Smooth muscle cell (in vitro differentiated cells): ENCODE data around the gene PDE6B. TPM values are rescaled to one million over a fixed set of nuclear protein-coding genes. Genes with fewer than 3 reads are reported as not detected.

Source experiments
- DNase-seq: peaks from one replicate; lab custom pipeline; 2025; ENCODE audit not compliant: unreplicated experiment; lab: John Stamatoyannopoulos, UW
- H2AFZ ChIP-seq: fragments of 200-600 bp; sonication (generic); 2 replicates; pipeline ENCODE4 v1.6.0; 2016; ENCODE audit warnings: antibody characterized with exemption, low read depth, mild to moderate bottlenecking
- H3F3A ChIP-seq: fragments of 200-600 bp; sonication (generic); 2 replicates; pipeline ENCODE4 v1.6.0; 2017; ENCODE audit warnings: antibody characterized with exemption, low read depth
- H3K27ac ChIP-seq: fragments of 200-600 bp; sonication (generic); 2 replicates; pipeline ENCODE4 v1.5.1; 2016; ENCODE audit warnings: low read depth, mild to moderate bottlenecking
- H3K27me3 ChIP-seq: fragments of 200-600 bp; sonication (generic); 2 replicates; pipeline ENCODE4 v1.6.1; 2016; ENCODE audit warnings: low read depth, mild to moderate bottlenecking
- H3K36me3 ChIP-seq: fragments of 200-600 bp; sonication (generic); 2 replicates; pipeline ENCODE4 v1.5.1; 2016; ENCODE audit warnings: low read depth
- H3K4me1 ChIP-seq: fragments of 200-600 bp; sonication (generic); 2 replicates; pipeline ENCODE4 v1.5.1; 2016; ENCODE audit warnings: low read depth
- H3K4me2 ChIP-seq: fragments of 200-600 bp; sonication (generic); 2 replicates; pipeline ENCODE4 v1.6.0; 2016; ENCODE audit warnings: mild to moderate bottlenecking
- H3K4me3 ChIP-seq: fragments of 200-600 bp; sonication (generic); 2 replicates; pipeline ENCODE4 v1.5.1; 2016; ENCODE audit warnings: mild to moderate bottlenecking
- H3K79me2 ChIP-seq: fragments of 200-600 bp; sonication (generic); 2 replicates; pipeline ENCODE4 v1.6.0; 2016; ENCODE audit warnings: low read depth, mild to moderate bottlenecking
- H3K9ac ChIP-seq: fragments of 200-600 bp; sonication (generic); 2 replicates; pipeline ENCODE4 v1.6.0; 2016; ENCODE audit warnings: low read depth
- H3K9me3 ChIP-seq: fragments of 200-600 bp; sonication (generic); replicated peaks from 2 replicates; pipeline ENCODE4 v1.5.1; 2016; ENCODE audit warnings: low read depth
- H4K20me1 ChIP-seq: fragments of 200-600 bp; sonication (generic); 2 replicates; pipeline ENCODE4 v1.6.0; 2016; ENCODE audit warnings: low read depth
- CTCF ChIP-seq: fragments of 200-600 bp; sonication (generic); IDR thresholded peaks from 2 replicates; pipeline ENCODE4 v1.5.1; 2017; ENCODE audit warnings: borderline replicate concordance, mild to moderate bottlenecking, antibody characterized with exemption; ENCODE audit not compliant: insufficient read depth, poor library complexity, severe bottlenecking
- WGBS: methylation state at CpG from one replicate; pipeline ENCODE4 v1.1.7; 2016; ENCODE audit warnings: low lambda C conversion rate; 5-methylcytosine and 5-hydroxymethylcytosine counted together
- polyA plus RNA-seq: library from polyadenylated mRNA; unstranded; fragments of >200 nt; fragmentation: Nextera tagmentation; extraction: Ambion mirVana; gene quantifications from 2 replicates; pipeline ENCODE4 v1.2.1, GENCODE V29; 2016
- total RNA-seq: library from RNA; depleted of rRNA; stranded (reverse); fragments of >200 nt; gene quantifications from 2 replicates; pipeline ENCODE4 v1.2.3, GENCODE V29; 2014

The PDE6B gene
- total and polyA plus RNA-seq, 2 experiments from 2014 or later: 5.1 to 9.0 TPM

- no peaks in the 10 kb centered on the region for H3F3A ChIP-seq
- H3K27ac ChIP-seq: no peak overlapping the region
- H3K9me3 ChIP-seq: no peaks in the 10 kb centered on the region
- H3K9ac ChIP-seq: no peak overlapping the region
- DNase-seq: no peak
- H3K36me3 ChIP-seq: no peaks in the 10 kb centered on the region
- TF ChIP-seq CTCF: no peak
- H4K20me1 ChIP-seq: no peaks in the 10 kb centered on the region
- H3K4me2 ChIP-seq: no peak overlapping the region
- WGBS: 85% methylated on average over 39 of the region's 58 CpGs
- H2AFZ ChIP-seq: no peak overlapping the region
- H3K4me1 ChIP-seq: no peaks in the 10 kb centered on the region
- H3K79me2 ChIP-seq: no peaks in the 10 kb centered on the region
- H3K27me3 ChIP-seq: no peaks in the 10 kb centered on the region
- H3K4me3 ChIP-seq: no peak overlapping the region
Observed at GRCh38 chr4:656436-657337, 31.3 kb downstream of the PDE6B start.

GRCh38 chr4:657338-657833, 32.0 kb downstream of the PDE6B start:
- TF ChIP-seq CTCF: no peak
- Histone ChIP-seq H3K9ac (no peak overlapping the region), H3K4me2 (no peak overlapping the region), H3K79me2 (no peaks in the 10 kb centered on the region), H3K4me3 (no peak overlapping the region), H3K36me3 (no peaks in the 10 kb centered on the region), H2AFZ (no peak overlapping the region), H3K9me3 (no peaks in the 10 kb centered on the region), H3F3A (no peaks in the 10 kb centered on the region), H3K4me1 (no peaks in the 10 kb centered on the region), H3K27ac (no peak overlapping the region), H3K27me3 (no peaks in the 10 kb centered on the region), H4K20me1 (no peaks in the 10 kb centered on the region)
- WGBS: 95% methylated on average over 17 of the region's 23 CpGs
- no peak for DNase-seq

- H3K4me3 ChIP-seq: no peak overlapping the region
- H2AFZ ChIP-seq: no peak overlapping the region
- no peak overlapping the region for H3K4me2 ChIP-seq
- no peaks in the 10 kb centered on the region for H3F3A ChIP-seq
- peaks cover 1% of the 10 kb centered on the region for H3K4me1 ChIP-seq
- no peak overlapping the region for H3K27ac ChIP-seq
- no peak overlapping the region for H3K9ac ChIP-seq
- H3K79me2 ChIP-seq: no peaks in the 10 kb centered on the region
- TF ChIP-seq CTCF: no peak
- H3K36me3 ChIP-seq: no peaks in the 10 kb centered on the region
- 91% methylated on average over 22 of the region's 27 CpGs for WGBS
- H4K20me1 ChIP-seq: no peaks in the 10 kb centered on the region
- no peaks in the 10 kb centered on the region for H3K9me3 ChIP-seq
- H3K27me3 ChIP-seq: no peaks in the 10 kb centered on the region
- DNase-seq: no peak
Observed at GRCh38 chr4:657834-658667, 32.7 kb downstream of the PDE6B start.
